Hepatic stellate cell (primary cell): Measurements from ENCODE around the gene KLRF1.
A peak's percentile ranks its signal among the peaks of the same experiment; 100 is the strongest.
"Not testable (repeated sequence)": the region's sequence is repeated elsewhere in the genome, so short reads cannot be mapped to it uniquely, and the experiment has no call there.

Source experiments
- DNase-seq: peaks from one replicate; pipeline ENCODE4 v3.0.0; 2011; ENCODE audit warnings: low spot score

Gene KLRF1

GRCh38 chr12:9869307-9870161 is 42.3 kb downstream of the KLRF1 start, which contains the start of gene CLEC2B:
Gene CLEC2B, minus strand, starts transcription at chr12:9869354.
- DNase-seq = peak; percentile 14

GRCh38 chr12:9870286-9870866 is 43.1 kb downstream of the KLRF1 start:
- DNase-seq = peak; percentile 4

- DNase-seq = no peak
These were observed 44.9 kb downstream of the KLRF1 start for GRCh38 chr12:9872162-9872561.

- DNase-seq = no peak
These were observed 45.5 kb downstream of the KLRF1 start for GRCh38 chr12:9872742-9873141.

- DNase-seq = not testable (repeated sequence)
These were observed 48.8 kb downstream of the KLRF1 start for GRCh38 chr12:9876120-9876519.

GRCh38 chr12:9880532-9881078 is 53.3 kb downstream of the KLRF1 start:
- no peak for DNase-seq

- no peak for DNase-seq
These were observed 54.0 kb downstream of the KLRF1 start, which contains the start of gene KLRF2 for GRCh38 chr12:9881246-9881645. Gene KLRF2, plus strand, starts transcription at chr12:9881489. Its CDS starts 107 bp downstream, at chr12:9881596.

GRCh38 chr12:9881988-9882387 is 54.7 kb downstream of the KLRF1 start:
- no peak for DNase-seq

GRCh38 chr12:9883175-9883574 is 55.9 kb downstream of the KLRF1 start:
- DNase-seq = no peak

GRCh38 chr12:9888665-9889273 is 61.5 kb downstream of the KLRF1 start:
- no peak for DNase-seq
